Endothelial cell of umbilical vein (primary cell): ENCODE measurements around the gene MS4A15. TPM values are rescaled to one million over a fixed set of nuclear protein-coding genes. Genes with fewer than 3 reads are reported as not detected.
A peak's percentile ranks its signal among the peaks of the same experiment; 100 is the strongest.

Source experiments
- BruUV-seq: library from RNA; stranded (reverse); fragments of 400-500 nt; replicated peaks from 2 replicates; lab custom pipeline; 2021; lab: Mats Ljungman, UMichigan
- CTCF ChIA-PET: fragments of 300-600, 350-600 bp; sonication (Branson Sonifier 250); formaldehyde crosslinking; loops from one replicate; lab custom pipeline; 2021; ENCODE audit warnings: antibody characterized with exemption, inconsistent platforms; lab: Charles Lee
- POLR2A ChIA-PET: fragments of 300-600, 350-600 bp; sonication (Branson Sonifier 250); formaldehyde crosslinking; loops from one replicate; lab custom pipeline; 2021; ENCODE audit warnings: antibody characterized with exemption, inconsistent platforms; lab: Charles Lee
- DNase-seq: peaks from one replicate; pipeline ENCODE4 v3.0.0-alpha.2; 2011; ENCODE audit warnings: low read depth, low spot score
- FAIRE-seq: peaks from 2 replicates; lab custom pipeline; 2011; peaks lifted over from hg19 to GRCh38; lab: Jason Lieb, UNC
- H2AFZ ChIP-seq: 2 replicates; pipeline ENCODE4 v1.6.0; 2012; ENCODE audit warnings: low read depth, low read length, control low read depth, inconsistent platforms
- H3K27ac ChIP-seq: 2 replicates; pipeline ENCODE4 v1.5.1; 2011; ENCODE audit warnings: low read depth, mild to moderate bottlenecking, control low read depth, low read length, moderate library complexity; ENCODE audit not compliant: insufficient read depth
- H3K27me3 ChIP-seq, 2 experiments: 2 replicates each; pipeline versions ENCODE4 v1.6.0 to v1.6.1; 2011; ENCODE audit warnings: low read length in 2 of 2, mixed read lengths in 1 of 2; ENCODE audit not compliant: control insufficient read depth in 2 of 2, insufficient read depth in 2 of 2
- H3K36me3 ChIP-seq, 2 experiments: 2 replicates in 1 of 2; 3 replicates in 1 of 2; pipeline ENCODE4 v1.5.1; 2011; ENCODE audit warnings: low read length in 2 of 2, mild to moderate bottlenecking in 1 of 2, moderate library complexity in 1 of 2; ENCODE audit not compliant: control insufficient read depth in 2 of 2, insufficient read depth in 2 of 2; ENCODE audit errors: extremely low read depth in 1 of 2
- H3K4me1 ChIP-seq: 3 replicates; pipeline ENCODE4 v1.5.1; 2011; ENCODE audit warnings: mild to moderate bottlenecking, low read length; ENCODE audit not compliant: control insufficient read depth, insufficient read depth; ENCODE audit errors: extremely low read depth
- H3K4me2 ChIP-seq: 2 replicates; pipeline ENCODE4 v1.6.1; 2011; ENCODE audit warnings: low read length, control low read depth, mixed read lengths; ENCODE audit not compliant: insufficient read depth
- H3K4me3 ChIP-seq, 3 experiments: fragments of 200-600 bp in 1 of 3; sonication (generic), shearing (Covaris generic) in 1 of 3; replicated peaks in 1 of 3; 2 replicates each; pipeline ENCODE4 v1.5.1; 2011 to 2016; ENCODE audit warnings: control low read depth in 3 of 3, low read length in 3 of 3, mild to moderate bottlenecking in 2 of 3, inconsistent platforms in 1 of 3, low read depth in 1 of 3, moderate library complexity in 1 of 3; ENCODE audit not compliant: insufficient read depth in 1 of 3
- H3K79me2 ChIP-seq: 2 replicates; pipeline ENCODE4 v1.6.0; 2012; ENCODE audit warnings: low read length, inconsistent platforms; ENCODE audit not compliant: control insufficient read depth, insufficient read depth
- H3K9ac ChIP-seq: replicated peaks from 2 replicates; pipeline ENCODE3; 2011; ENCODE audit warnings: low read length, control low read depth; ENCODE audit not compliant: insufficient read depth; ENCODE audit errors: extremely low read depth
- H3K9me1 ChIP-seq: replicated peaks from 3 replicates; pipeline ENCODE4 v1.6.0; 2011; ENCODE audit warnings: mild to moderate bottlenecking, low read length; ENCODE audit not compliant: control insufficient read depth, insufficient read depth; ENCODE audit errors: extremely low read depth
- H3K9me3 ChIP-seq: replicated peaks from 2 replicates; pipeline ENCODE4 v1.5.1; 2012; ENCODE audit warnings: low read length, inconsistent platforms; ENCODE audit not compliant: control insufficient read depth, insufficient read depth
- H4K20me1 ChIP-seq: replicated peaks from 2 replicates; pipeline ENCODE3; 2011; ENCODE audit warnings: mild to moderate bottlenecking, low read length; ENCODE audit not compliant: control insufficient read depth, insufficient read depth; ENCODE audit errors: extremely low read depth
- EZH2 ChIP-seq: IDR thresholded peaks from 2 replicates; pipeline ENCODE4 v1.6.1; 2012; ENCODE audit warnings: borderline replicate concordance, low read depth, mild to moderate bottlenecking, moderate library complexity, low read length, inconsistent platforms; ENCODE audit not compliant: severe bottlenecking
- FOS ChIP-seq: IDR thresholded peaks from 2 replicates; pipeline ENCODE4 v1.6.1; 2011; ENCODE audit warnings: mild to moderate bottlenecking, low read length, moderate library complexity, borderline replicate concordance; ENCODE audit not compliant: insufficient read depth
- GATA2 ChIP-seq: IDR thresholded peaks from 2 replicates; pipeline ENCODE4 v1.7.0; 2011; ENCODE audit warnings: low read depth, mild to moderate bottlenecking, moderate library complexity, mixed read lengths, low read length; ENCODE audit not compliant: insufficient read length, insufficient read depth
- JUN ChIP-seq: IDR thresholded peaks from 2 replicates; pipeline ENCODE4 v1.6.1; 2011; ENCODE audit warnings: borderline replicate concordance, low read depth; ENCODE audit not compliant: insufficient read length, insufficient read depth
- MAX ChIP-seq: IDR thresholded peaks from 2 replicates; pipeline ENCODE4 v1.6.1; 2011; ENCODE audit not compliant: insufficient read depth, insufficient read length
- MYC ChIP-seq: IDR thresholded peaks from one replicate; pipeline ENCODE4 v1.6.1; 2011; ENCODE audit warnings: mild to moderate bottlenecking, low read depth, low read length
- POLR2A ChIP-seq: IDR thresholded peaks from 2 replicates; pipeline ENCODE4 v1.6.1; 2012; ENCODE audit warnings: low read depth, mild to moderate bottlenecking, control low read depth, low read length
- POLR2AphosphoS5 ChIP-seq: IDR thresholded peaks from 2 replicates; pipeline ENCODE4 v1.6.1; 2012; ENCODE audit warnings: low read depth, mild to moderate bottlenecking, control low read depth, low read length, moderate library complexity; ENCODE audit not compliant: insufficient read depth
- dilution Hi-C: fragments of 300-500 bp; cut with MboI; formaldehyde crosslinking; loops from one replicate; pipeline ENCODE4 v1.15.0; 2019; ENCODE audit warnings: low sequenced_read_pairs; ENCODE audit not compliant: extremely low pct_ligation_motif_present
- intact Hi-C: fragments of 100-400 bp; cut with micrococcal nuclease; formaldehyde crosslinking; loops from one replicate; pipeline ENCODE4 v1.10.0; 2022
- polyA plus RNA-seq, 4 experiments: library from polyadenylated mRNA; depleted of rRNA in 3 of 4; stranded (reverse) in 3 of 4; unstranded in 1 of 4; fragments of >200 nt; gene quantifications; 2 replicates each; pipeline versions ENCODE4 v1.2.1 to v1.2.3, GENCODE V29; 2011 to 2012; ENCODE audit warnings: missing spikeins in 1 of 4
- total RNA-seq: library from RNA; stranded (reverse); gene quantifications from 2 replicates; pipeline ENCODE4 v1.2.3, GENCODE V29; 2021

The MS4A15 gene
- total and polyA plus RNA-seq, 2 donors (not counting 3 experiments of a cell fraction or from before 2014, with no cell fraction given), result not detected

- dilution Hi-C loops (no loop called here), intact Hi-C loops (no loop called here)
- TF ChIP-seq POLR2AphosphoS5 (no peak), POLR2A (no peak), MAX (no peak), FOS (no peak), MYC (no peak), EZH2 (no peak), JUN (no peak)
- Histone ChIP-seq H2AFZ (peak overlapping the region; percentile 55), H3K9me1 (no peaks in the 10 kb centered on the region), H3K4me3 (no peak overlapping the region), H3K4me2 (no peak overlapping the region), H3K9ac (peak overlapping the region; percentile 36), H3K4me1 (peaks cover 25% of the 10 kb centered on the region), H3K27me3 (no peaks in the 10 kb centered on the region), H3K36me3 (no peaks in the 10 kb centered on the region), H3K79me2 (no peaks in the 10 kb centered on the region), H3K9me3 (no peaks in the 10 kb centered on the region), H3K27ac (peak overlapping the region; percentile 94), H4K20me1 (no peaks in the 10 kb centered on the region)
- POLR2A ChIA-PET, result interaction anchor here (0.9 kb wide), 1 partner anchor 137 kb away, joined by 3 read pairs; the partner anchor contains the start of gene TMEM109
- TSS peak; percentile 86 for BruUV-seq
- DNase-seq, result no peak
- CTCF ChIA-PET, result interaction anchor here (0.8 to 7.5 kb wide), 8 partner anchors 9 to 352 kb away, joined by 3 to 148 read pairs (median 18); no protein-coding TSS in a partner anchor
- no peak for FAIRE-seq
These were observed 20.4 kb downstream of the MS4A15 start for GRCh38 chr11:60777106-60777505.

GRCh38 chr11:60777572-60777971 lies 20.9 kb downstream of the MS4A15 start:
- Histone ChIP-seq H2AFZ (peak overlapping the region; percentile 55), H4K20me1 (no peaks in the 10 kb centered on the region), H3K27me3 (no peaks in the 10 kb centered on the region), H3K4me3 (no peak overlapping the region), H3K4me2 (peak overlapping the region; percentile 1), H3K79me2 (no peaks in the 10 kb centered on the region), H3K9me1 (no peaks in the 10 kb centered on the region), H3K9ac (peak overlapping the region; percentile 36), H3K36me3 (no peaks in the 10 kb centered on the region), H3K4me1 (peaks cover 23% of the 10 kb centered on the region), H3K9me3 (no peaks in the 10 kb centered on the region), H3K27ac (peak overlapping the region; percentile 94)
- peak; percentile 98 for FAIRE-seq
- DNase-seq, result peak; percentile 97
- dilution Hi-C loops (no loop called here), intact Hi-C loops (no loop called here)
- ChIA-PET POLR2A (interaction anchor here (0.9 kb wide), 1 partner anchor 136 kb away, joined by 3 read pairs; the partner anchor contains the start of gene TMEM109), CTCF (interaction anchor here (0.8 to 7.5 kb wide), 9 partner anchors 9 to 123 kb away, joined by 3 to 148 read pairs (median 16); no protein-coding TSS in a partner anchor)
- peak; percentile 58 for TF ChIP-seq JUN
- no peak for TF ChIP-seq GATA2
- TF ChIP-seq POLR2AphosphoS5, result no peak
- TF ChIP-seq FOS, result peak; percentile 36
- no TSS peak for BruUV-seq
